DMS79 treated with DMSO at 0.1 percent for 48 hours (cell line): Measurements from ENCODE around the gene ARF6.
A peak's percentile ranks its signal among the peaks of the same experiment; 100 is the strongest.
"Not testable (repeated sequence)": the region's sequence is repeated elsewhere in the genome, so short reads cannot be mapped to it uniquely, and the experiment has no call there.

Experiments
- DNase-seq: peaks from one replicate; lab custom pipeline; 2025; lab: John Stamatoyannopoulos, UW

ARF6 gene

DNA sequence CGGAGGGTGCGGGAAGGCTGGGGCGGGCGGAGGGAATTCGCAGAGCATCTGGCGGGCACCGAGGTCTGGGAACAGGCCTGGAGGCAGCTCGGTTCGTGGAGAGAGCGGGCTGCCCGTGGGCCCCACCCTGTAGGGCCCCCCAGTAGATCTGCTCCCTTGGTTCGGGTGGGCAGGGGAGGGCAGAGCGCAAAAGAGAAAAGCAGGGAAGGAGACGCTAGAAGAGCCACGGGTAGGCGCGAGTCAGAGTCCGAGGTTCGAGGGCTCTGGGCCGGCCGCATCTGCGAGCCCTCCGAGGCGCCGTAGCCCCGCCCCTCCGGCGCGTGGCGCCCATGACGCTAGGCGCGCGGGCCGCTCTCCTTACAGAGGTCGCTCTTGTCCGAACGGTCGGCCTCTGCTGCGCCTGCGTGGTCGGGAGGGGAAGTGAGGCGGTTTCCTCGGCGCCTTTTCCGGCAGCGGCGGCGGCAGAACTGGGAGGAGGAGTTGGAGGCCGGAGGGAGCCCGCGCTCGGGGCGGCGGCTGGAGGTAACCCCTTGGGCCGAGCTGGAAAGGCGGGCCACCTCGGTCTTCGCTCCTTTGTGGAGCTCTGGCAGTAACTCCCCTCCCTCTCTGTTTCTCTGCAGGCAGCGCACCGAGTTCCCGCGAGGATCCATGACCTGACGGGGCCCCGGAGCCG is at the start of gene ARF6:
Gene ARF6, plus strand, starts transcription at position 447 of the 673 bp plus-strand sequence. CDS start 655 bp downstream, outside the sequence.
- peak; percentile 98 for DNase-seq

DNA sequence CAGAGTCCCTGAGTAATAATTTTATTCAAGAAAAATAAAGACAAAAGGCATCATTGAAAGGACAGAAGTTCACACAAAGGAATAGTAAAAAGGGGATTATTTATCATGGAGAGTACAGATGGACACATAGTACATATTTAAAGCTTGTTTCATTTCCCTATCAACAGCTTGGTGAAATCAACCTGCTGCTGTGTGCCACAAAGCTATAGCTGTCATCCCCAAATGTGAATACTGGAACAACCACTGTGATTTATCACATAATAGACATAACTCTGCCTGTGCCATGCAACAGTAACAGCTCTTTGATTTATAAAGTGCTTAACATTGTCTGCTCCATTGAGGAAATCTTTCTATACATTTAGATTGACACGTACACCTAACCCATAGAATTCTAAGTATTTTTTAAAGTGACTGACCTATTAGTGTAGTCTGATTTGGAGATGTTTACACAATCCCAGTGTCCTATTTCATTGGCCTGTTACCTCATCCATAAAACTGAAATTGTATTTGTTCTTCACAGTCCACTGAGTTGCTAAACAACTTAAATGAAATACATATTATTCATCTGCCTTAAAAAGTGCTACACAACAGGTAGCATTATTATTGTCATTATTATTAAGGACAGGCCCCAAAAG is 43.6 kb upstream of the ARF6 start:
- peak; percentile 21 for DNase-seq

DNA sequence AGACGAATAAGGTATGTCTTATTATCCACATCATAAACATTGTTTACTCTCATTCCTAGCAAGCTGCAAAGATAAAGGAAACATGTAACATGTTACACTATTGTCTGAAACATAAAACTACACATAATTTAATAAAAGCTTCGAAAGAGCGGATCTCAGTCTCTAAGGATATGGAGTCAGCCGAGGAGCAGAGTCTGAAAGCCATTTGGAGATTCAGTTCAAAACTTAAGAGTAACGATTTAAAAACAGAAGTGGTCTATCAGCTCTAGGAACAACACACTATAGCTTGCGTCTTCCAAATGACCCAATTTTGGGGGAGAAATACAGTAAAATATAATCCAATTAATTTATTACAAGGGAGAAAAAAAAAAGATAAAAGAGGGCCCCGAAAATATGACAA is 41.1 kb upstream of the ARF6 start:
- DNase-seq = peak; percentile 44

DNA sequence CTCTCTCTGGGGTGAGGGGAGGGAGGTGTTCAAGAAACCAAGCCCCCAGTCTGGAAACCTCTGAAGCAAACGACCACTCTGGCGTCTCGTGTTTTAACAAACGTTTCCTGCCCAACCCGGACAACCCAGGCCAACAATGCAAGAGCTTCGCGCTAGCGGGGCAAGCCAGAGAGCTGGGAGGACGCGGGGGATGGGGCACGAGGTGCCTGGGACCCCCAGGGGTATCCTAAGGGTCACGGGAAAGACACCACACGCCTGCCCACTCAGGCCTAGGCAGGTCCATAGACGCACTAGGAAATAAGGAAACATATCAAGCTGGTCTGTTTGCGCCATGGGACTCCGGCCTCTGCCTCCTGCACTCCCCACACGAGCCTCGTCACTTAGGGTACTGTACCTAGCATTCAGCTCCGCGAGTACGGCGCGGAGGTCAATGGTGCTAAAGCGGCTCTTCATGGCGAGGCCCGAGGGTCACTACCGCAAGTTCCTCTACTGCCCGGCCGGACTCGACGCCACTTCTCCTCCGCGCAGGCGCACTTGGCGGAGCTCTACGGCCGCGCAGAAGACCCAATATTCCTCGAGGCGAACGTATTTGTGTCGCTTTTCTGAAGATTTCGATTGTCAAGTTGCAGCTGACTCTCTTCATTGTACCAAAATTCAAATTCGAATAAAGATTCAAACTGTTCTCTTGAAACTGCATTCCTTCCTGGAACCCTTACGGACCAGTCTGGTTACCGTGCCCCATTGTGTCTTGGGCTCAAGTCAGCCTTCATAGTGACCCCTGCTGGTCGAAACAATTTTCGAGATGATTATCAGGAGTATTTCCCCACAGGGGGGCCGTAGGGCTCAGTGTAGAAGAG is 40.4 kb upstream of the ARF6 start, which contains the start of gene NEMF:
Gene NEMF, minus strand, starts transcription at position 488 of the 857 bp plus-strand sequence. Its CDS starts 35 bp downstream, at position 453.
- DNase-seq = peak; percentile 93

DNA sequence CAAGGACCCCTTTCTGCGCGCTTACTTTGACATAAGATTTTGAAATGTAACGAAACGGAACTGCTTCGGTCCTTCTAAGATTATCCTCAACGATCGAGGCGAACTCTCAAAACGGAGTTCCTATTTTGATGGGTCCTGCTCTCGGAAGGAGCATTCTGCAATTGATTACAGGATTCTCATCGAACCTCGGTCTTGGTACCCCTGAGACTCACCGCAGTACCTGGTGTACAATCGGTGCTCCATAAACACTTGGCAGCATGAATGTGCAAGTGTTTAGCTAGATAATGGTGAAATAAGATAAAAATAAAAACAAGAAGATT is 39.8 kb upstream of the ARF6 start:
- no peak for DNase-seq

DNA sequence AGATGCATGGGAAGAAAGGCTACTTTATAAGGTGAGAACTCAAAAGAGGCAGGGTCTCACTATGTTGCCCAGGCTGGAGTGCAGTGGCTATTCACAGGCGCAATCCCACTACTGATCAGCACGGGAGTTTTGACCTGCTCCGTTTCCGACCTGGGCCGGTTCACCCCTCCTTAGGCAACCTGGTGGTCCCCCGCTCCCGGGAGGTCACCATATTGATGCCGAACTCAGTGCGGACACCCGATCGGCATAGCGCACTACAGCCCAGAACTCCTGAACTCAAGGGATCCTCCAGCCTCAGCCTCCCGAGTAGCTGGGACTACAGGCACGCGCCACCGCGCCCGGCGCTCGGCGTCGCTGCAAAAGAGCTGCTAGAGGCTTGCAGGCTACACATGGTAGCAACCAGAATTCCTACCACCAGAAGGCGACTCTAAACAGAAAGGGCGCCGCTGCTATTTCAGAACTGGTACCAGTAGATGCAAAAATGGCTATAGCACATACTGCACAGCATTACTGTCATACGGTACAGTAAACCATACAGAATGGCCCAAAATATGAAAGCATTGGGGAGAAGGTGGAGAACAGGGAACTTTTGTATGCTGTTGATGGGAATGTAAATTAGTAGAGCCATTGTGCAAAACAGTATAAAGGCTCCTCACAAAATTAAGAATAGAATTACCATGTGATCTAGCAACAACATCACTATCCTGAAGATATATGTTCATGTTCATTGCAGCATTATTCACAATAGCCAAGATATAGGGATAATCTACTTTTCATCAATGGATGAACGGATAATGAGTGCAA is 39.1 kb upstream of the ARF6 start:
- peak; percentile 79 for DNase-seq

DNA sequence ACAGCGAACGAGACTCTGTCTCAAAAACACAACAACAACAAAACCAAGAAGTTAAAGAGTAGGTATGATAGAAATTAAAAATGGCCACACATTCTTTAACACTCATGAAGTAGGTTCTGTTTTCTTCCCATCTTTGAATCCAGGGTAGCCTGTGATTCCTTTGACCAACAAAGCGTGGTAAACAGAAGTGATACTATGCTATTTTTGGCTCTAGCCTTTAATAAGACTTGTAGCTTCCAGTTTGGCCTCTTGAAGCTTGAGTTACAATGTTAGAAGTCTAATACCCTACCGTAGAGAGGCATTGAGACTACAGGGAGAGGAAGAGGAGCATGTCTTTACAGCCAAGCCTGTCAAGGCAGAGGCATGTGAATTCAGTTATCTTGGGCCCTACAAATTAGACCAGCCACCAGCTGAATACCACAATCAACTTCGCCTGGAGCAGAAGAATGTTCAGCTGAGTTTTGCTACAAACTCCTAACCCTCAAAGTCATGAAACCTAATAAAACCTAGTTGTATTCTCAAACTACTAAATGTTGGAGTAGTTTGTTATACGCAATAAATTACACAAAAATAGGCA is 35.4 kb upstream of the ARF6 start:
- no peak for DNase-seq

DNA sequence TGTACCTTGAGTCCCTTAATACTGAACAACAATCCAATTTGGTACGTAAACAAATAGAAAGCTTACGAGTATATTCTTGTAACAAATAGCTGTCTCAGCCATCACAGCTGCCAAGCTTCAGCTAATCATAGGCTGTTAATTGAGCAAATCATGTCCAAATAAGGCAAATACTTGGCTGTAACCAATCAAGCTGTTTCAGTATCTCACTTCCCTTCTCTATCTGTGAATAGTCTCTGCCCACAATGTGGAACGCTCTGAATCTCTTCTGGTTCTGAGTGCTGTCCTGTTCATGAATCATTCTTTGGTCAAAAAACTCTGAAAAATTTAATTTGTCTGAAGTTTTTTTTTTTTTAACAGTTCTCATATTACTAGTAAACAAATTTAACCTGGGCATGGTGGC is 34.5 kb upstream of the ARF6 start:
- DNase-seq = no peak

DNA sequence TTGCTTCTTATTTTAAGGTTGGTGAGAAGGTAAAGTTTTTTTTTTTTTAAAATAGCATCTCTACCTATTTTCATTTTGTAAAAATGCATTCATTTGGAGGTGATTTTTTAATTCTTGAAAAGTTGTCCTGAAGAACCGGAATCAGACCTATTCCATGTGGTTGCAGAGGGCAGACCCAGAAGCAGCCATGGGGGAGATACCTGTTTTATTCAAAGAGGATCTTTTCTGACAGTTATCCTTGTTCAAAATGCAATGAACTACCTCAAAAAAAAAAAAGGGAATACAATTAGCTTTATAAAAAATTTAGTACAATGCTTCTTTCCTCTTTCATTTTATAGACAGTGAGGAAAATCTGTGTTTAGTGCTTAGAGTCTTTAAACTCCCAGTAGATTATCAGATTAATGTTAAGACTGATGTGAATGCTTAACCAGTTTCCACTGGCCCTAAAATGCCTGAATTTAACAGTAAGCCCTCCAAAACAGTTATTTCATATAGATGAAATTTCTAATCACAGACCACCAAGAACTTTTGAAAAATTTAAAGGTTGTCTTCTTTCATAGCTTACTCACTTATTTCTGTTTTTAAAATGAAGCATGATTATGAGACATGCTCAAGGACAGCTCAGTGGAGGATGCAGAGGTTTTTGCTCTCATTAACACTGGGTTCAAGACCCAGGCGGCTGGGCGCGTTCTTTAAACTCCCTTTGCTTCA is 31.7 kb upstream of the ARF6 start:
- DNase-seq = no peak

DNA sequence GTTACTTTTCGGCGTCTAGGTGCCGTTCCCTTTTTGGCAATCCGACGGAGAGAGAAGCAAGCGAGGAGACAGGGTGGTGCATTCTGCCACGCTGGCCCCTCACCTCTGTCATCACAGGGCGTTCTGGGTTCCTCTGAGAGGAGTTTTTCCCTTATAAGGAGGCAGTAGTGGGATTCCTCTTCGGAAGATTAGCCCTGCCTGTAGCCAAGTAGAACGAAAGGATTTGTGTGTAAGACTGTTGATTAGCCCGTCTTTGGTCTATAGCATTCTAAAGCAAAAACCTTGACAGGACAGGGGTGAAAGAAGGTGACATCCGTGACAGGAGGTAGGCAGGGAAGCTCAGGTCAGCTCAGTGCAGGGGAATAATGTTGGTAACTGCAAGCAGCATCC is 31.2 kb upstream of the ARF6 start:
- no peak for DNase-seq

DNA sequence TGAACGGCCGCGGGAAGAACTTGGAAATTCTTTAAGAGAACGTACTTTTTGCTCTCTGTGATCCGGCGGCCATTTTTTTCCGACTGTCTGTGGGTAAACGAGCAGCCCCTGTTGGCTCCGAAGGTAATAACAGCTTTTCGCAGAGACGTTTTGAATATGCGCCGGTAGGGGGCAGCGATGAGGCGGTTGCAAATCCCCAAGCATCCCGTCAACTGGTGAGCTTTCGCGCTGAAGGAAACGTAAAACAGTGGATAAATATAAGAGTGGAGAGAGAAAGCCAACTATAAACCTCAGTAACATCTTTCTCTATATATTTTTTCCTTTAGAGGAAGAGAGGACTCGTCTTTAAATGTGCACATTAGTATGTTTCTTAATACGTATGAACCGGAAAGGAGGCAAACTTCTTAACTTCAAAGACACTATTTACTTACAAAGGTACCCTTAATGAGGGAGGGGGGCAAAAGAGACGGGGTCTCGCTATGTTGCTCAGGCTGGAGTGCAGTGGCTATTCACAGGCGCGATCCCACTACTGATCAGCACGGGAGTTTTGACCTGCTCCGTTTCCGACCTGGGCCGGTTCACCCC is 30.7 kb upstream of the ARF6 start:
- peak; percentile 94 for DNase-seq

DNA sequence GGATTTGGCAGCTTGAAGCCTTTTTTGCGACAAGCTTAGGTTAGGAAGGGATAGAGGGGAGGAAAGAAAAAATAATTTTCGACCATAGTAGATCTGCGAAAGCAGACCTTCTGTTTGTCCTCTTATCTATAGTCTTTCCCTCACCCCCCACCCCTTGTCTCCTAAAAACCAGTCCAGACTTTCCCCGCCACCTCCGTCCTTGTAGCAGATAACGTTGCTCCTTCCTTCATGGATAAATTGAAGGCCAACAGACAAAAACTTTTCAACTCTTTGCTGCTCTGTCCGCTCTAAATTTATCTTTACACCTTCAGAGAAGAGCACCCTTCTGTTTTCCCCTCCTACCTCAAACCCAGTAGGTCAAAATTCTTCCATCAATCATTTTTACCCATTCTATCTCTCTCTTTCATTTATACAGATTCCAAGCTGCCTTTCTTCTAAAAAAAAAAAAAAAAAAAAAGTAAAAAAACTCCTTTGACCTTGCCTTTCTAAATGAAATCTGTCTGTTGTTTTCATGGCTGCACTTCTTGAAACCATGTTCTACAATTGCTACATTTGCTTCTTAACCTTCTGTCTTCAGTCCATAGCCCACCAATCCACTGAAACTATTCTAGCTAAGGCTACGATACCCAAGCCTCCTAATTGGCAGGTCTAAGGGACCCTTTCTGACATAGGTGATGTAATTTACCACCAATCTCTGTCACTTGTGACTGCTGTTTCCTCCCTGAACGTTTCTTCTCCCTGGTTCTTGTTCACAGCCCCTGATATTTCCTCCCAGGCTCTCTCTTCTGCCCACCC is 29.2 kb upstream of the ARF6 start:
- DNase-seq = peak; percentile 52

DNA sequence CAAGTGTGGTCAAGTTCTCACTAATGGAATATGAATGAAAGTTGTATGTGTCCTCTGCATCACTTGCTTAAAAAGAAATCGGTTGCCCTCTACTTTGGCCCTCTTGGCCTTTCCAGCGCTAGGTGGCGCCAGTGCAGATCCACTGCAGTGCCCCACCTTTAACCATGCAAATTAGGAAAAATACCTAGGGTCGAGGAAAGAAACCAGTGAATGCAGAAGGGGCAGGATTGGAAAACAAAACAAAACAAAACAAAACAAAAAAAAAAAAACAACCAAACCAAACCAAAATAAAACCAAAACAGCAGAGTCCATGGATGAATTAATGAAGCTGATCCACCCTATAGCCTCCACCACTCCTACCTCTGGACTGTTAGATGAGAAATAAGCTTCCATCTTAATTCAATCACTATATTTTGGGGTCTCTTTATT is 27.4 kb upstream of the ARF6 start:
- DNase-seq = peak; percentile 81

DNA sequence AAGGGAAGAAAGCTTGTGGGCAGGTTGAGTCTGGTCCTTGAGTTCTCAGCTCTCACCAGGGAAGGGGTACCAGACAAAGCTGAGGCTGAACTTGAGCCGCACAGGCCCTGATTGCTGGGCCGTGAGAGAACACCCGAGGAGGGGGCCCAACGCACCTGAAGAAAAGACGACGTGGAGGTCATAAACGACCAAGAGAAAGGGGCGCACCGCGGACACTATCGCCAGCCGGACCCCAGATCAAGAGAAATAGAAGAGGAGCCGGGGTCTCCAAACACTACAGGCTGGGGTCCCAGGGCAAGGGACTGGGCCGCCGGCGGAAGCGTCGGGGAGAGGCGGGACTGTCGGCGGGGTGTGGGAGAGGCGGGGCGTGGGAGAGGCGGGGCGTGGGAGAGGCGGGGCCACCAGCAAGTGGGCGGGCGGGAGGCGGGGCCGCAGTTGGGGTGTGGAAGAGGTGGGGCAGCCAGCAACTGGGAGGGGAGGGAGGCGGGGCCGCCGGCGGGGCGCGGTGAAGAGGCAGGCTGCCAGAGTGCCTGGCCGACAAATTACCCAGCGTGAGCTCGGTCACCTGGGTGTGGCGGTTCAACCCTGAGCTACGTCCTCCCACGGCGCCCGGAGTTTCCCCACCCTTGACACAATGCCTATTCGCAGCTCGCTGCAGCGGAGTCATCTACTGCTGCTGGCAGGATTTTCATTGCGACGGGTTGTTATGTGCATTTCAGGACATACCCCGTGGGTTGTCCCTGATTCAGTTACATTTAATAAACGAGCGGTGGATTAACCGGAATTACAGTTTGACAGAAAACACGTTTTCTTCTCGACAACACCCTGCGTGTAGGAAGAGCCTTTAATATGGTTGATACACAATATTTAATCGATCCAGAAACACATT is 24.8 kb upstream of the ARF6 start:
- DNase-seq = peak; percentile 97

DNA sequence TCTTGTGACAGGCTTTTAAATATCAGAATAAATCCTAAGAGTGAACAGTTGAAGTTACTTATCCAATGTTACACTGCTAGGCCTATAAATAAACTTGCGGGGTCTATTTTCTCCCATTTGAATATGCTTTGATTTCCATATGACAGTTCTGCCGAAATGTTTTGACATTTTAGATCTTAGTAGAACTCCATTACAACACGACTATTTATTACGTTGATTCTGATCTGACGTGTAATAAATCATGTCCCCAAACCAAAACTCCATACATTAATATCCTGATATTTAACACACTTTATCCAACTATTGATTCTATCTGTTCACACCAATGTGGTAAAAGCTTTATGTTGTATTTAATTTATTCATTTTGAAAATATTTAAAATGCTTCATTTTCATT is 24.2 kb upstream of the ARF6 start:
- no peak for DNase-seq

DNA sequence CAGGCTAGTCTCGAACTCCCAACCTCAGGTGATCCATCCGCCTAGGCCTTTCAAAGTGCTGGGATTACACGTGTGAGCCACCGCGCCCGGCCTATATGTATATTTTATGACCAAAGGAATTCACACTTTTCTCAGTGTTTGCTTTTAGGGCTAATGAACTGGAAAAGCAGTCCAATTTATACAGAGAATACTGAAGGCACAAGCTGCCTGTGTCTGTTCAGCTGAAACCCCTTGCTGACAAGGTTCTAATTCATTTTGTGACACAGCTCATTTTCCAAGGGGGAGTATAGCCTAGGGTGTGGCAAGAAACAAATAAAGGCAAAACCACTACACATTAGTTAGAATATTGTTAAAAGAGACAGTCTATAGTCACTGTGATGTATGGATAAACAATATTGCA is 22.0 kb upstream of the ARF6 start:
- DNase-seq = no peak

DNA sequence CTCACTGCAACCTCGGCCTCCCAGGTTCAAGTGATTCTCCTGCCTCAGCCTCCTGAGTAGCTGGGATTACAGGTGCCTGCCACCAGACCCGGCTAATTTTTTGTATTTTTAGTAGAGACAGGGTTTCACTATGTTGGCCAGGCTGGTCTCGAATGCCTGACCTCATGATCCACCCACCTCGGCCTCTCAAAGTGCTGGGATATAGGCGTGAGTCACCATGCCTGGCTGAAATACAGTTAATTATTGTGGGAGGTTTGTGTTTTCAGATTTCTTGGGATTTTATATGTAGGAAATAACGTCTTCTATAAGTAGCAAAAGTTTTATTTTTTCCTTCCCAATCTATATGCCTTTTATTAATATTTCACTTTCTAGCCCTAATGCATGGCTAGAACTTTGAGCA is 19.3 kb upstream of the ARF6 start:
- not testable (repeated sequence) for DNase-seq

DNA sequence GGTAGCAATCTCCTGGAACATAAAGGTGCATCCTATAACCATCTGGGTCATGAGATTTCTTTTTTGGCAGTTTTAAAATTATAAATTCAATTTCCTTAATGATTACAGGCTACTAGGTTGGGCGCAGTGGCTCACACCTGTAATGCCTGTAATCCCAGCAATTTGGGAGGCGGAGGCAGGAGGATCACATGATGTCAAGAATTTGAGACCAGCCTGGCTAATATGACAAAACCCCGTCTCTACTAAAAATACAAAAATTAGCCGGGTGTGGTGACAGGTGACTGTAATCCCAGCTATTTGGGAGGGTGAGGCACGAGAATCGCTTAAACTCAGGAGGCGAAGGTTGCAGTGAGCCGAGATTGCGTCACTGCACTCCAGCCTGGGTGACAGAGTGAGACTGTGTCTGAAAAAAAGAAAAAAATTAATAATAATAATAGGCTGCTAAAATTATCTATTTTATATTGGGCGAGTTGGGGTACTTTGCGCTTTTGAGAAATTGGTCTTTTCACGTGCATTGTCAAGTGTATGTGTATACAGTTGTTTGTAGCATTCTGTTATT is 17.2 kb upstream of the ARF6 start:
- DNase-seq = no peak
